HUES48 (cell line): ENCODE data around the gene KCNH5.

Experiments
- H3K27ac ChIP-seq: one replicate; pipeline ENCODE4 v1.7.0; 2013; ENCODE audit warnings: low read depth, low read length, inconsistent platforms
- H3K27me3 ChIP-seq: 2 replicates; pipeline ENCODE4 v1.6.1; 2013; ENCODE audit warnings: mild to moderate bottlenecking, low read length; ENCODE audit not compliant: control insufficient read depth, insufficient read depth
- H3K36me3 ChIP-seq: 2 replicates; pipeline ENCODE4 v1.6.1; 2013; ENCODE audit warnings: low read length; ENCODE audit not compliant: control insufficient read depth, insufficient read depth
- H3K4me1 ChIP-seq: 2 replicates; pipeline ENCODE4 v1.6.1; 2013; ENCODE audit warnings: mild to moderate bottlenecking, low read length; ENCODE audit not compliant: control insufficient read depth, insufficient read depth
- H3K4me3 ChIP-seq: 2 replicates; pipeline ENCODE4 v1.5.1; 2013; ENCODE audit warnings: mild to moderate bottlenecking, low read depth, low read length
- H3K9ac ChIP-seq: 2 replicates; pipeline ENCODE4 v1.6.1; 2013; ENCODE audit warnings: mild to moderate bottlenecking, low read depth, low read length, moderate library complexity
- H3K9me3 ChIP-seq: 2 replicates; pipeline ENCODE4 v1.6.1; 2013; ENCODE audit warnings: low read length; ENCODE audit not compliant: control insufficient read depth, insufficient read depth

The KCNH5 gene

GRCh38 chr14:62682208-62682607 lies 363.1 kb downstream of the KCNH5 start:
- peaks cover 2% of the 10 kb centered on the region; the same call in 1 of the 2 replicates for H3K9me3 ChIP-seq

GRCh38 chr14:62674563-62675237 lies 370.6 kb downstream of the KCNH5 start:
- H3K36me3 ChIP-seq, result no peaks in the 10 kb centered on the region
- no peak overlapping the region for H3K4me3 ChIP-seq
- H3K27ac ChIP-seq, result no peak overlapping the region
- no peaks in the 10 kb centered on the region for H3K4me1 ChIP-seq
- H3K9me3 ChIP-seq, result no peaks in the 10 kb centered on the region
- H3K27me3 ChIP-seq, result no peaks in the 10 kb centered on the region
- no peak overlapping the region for H3K9ac ChIP-seq

More at GRCh38 chr14:62682208-62682607, 363.1 kb downstream of the KCNH5 start:
- Histone ChIP-seq H3K9ac (no peak overlapping the region), H3K27me3 (no peaks in the 10 kb centered on the region), H3K4me3 (no peak overlapping the region), H3K4me1 (peaks cover 5% of the 10 kb centered on the region; the same call in 1 of the 2 replicates), H3K36me3 (no peaks in the 10 kb centered on the region), H3K27ac (no peak overlapping the region)

GRCh38 chr14:62673014-62673755 lies 372.1 kb downstream of the KCNH5 start:
- Histone ChIP-seq H3K27ac (no peak overlapping the region), H3K4me3 (no peak overlapping the region), H3K9me3 (no peaks in the 10 kb centered on the region), H3K9ac (no peak overlapping the region), H3K36me3 (no peaks in the 10 kb centered on the region), H3K27me3 (no peaks in the 10 kb centered on the region), H3K4me1 (no peaks in the 10 kb centered on the region)

DNA sequence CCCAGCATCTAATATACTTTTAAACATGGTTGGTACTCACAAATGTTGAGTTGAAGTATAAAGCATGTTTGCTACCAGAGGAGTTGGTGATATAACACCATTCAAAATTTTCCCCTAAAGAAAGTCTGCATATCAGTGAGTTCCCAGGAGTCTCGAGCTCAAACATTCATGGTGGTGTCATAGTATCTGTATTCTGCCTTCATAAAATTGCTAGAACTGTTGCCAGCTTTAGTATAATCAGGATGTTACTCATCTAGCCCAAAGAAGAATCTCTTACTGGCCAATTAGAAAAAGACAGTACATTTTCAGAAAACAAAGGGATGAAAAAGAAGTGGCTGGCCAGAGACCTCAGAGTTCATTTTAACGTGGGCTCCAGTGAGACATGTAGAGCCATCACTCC lies 374.7 kb downstream of the KCNH5 start:
- Histone ChIP-seq H3K27ac (no peak overlapping the region), H3K36me3 (no peaks in the 10 kb centered on the region), H3K27me3 (no peaks in the 10 kb centered on the region), H3K9me3 (no peaks in the 10 kb centered on the region), H3K4me3 (no peak overlapping the region), H3K4me1 (peaks cover 3% of the 10 kb centered on the region; the same call in 1 of the 2 replicates), H3K9ac (no peak overlapping the region)

DNA sequence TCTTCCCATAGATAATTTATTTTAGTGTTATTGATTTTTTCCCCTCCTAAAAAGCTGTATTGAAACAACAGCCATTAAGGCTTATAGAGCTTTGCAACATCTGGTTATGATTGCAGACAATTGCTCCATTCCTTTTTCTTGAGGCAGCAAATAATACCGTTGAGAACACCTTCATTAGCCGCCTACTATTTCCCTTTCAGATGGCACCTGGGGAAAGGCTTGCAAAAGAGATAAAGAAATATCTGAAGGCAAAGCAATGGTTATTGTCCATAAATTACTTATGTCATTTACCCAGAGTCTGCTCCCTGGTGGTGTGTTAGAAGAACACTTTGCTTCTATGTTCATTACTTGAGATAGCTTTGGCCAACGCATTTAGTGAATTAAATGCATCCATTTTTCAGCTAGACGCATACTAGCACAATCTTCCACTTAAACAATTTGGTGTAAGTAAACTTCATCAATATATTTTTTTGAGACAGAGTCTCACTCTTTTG lies 377.8 kb downstream of the KCNH5 start:
- Histone ChIP-seq H3K27ac (no peak overlapping the region), H3K4me1 (peaks cover 27% of the 10 kb centered on the region), H3K9ac (no peak overlapping the region), H3K4me3 (no peak overlapping the region), H3K9me3 (no peaks in the 10 kb centered on the region), H3K36me3 (no peaks in the 10 kb centered on the region), H3K27me3 (no peaks in the 10 kb centered on the region)

- H3K27ac ChIP-seq, result no peak overlapping the region
- no peaks in the 10 kb centered on the region for H3K36me3 ChIP-seq
- no peaks in the 10 kb centered on the region for H3K27me3 ChIP-seq
- peaks cover 35% of the 10 kb centered on the region for H3K4me1 ChIP-seq
- H3K4me3 ChIP-seq, result no peak overlapping the region
- no peaks in the 10 kb centered on the region for H3K9me3 ChIP-seq
- H3K9ac ChIP-seq, result no peak overlapping the region
These were observed 380.0 kb downstream of the KCNH5 start for GRCh38 chr14:62665286-62665685.

- Histone ChIP-seq H3K4me1 (peaks cover 37% of the 10 kb centered on the region), H3K27me3 (no peaks in the 10 kb centered on the region), H3K36me3 (no peaks in the 10 kb centered on the region)
These were observed 381.8 kb downstream of the KCNH5 start for GRCh38 chr14:62663456-62663821.

DNA sequence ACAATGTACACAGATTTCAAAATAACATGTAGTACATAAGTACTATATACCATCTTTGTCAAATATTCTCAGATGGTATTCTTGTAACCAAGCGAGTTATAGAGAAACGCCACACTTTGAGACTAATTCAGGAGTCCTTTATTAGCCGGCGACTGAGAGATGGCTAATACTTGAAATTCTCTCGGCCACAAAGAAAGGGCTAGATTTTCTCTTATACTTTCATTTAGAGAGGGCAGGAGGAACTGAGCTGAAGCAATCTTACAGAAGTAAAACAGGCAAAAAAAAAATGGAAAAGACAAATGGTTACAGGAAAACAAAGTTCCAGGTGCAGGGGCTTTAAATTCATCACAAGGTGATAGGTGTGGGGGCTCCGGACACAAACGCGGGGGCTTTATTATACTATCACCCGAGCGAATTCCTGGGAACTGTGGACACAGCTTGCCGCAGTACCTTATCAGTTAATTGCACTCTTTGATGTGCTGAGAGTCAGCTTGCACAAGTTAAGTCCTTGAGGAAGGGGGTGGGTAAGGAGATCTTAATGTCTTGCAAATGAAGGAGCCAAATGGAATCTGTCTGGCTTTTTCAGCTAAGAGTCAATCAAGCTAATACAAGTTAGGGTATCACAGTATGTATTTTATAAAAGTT lies 382.3 kb downstream of the KCNH5 start:
- Histone ChIP-seq H3K27ac (peak overlapping the region; percentile 74), H3K4me1 (peaks cover 42% of the 10 kb centered on the region), H3K9ac (no peak overlapping the region), H3K36me3 (no peaks in the 10 kb centered on the region), H3K4me3 (0 out of 2 replicates have a peak overlapping the region, but pooled peaks have one; percentile 25), H3K27me3 (no peaks in the 10 kb centered on the region), H3K9me3 (no peaks in the 10 kb centered on the region)

More at GRCh38 chr14:62663456-62663821, 381.8 kb downstream of the KCNH5 start:
- Histone ChIP-seq H3K9ac (no peak overlapping the region), H3K4me3 (0 out of 2 replicates have a peak overlapping the region, but pooled peaks have one; percentile 25), H3K9me3 (no peaks in the 10 kb centered on the region), H3K27ac (peak overlapping the region; percentile 74)

- Histone ChIP-seq H3K9me3 (no peaks in the 10 kb centered on the region), H3K27ac (no peak overlapping the region), H3K4me3 (no peak overlapping the region), H3K27me3 (no peaks in the 10 kb centered on the region), H3K36me3 (no peaks in the 10 kb centered on the region), H3K9ac (no peak overlapping the region), H3K4me1 (peaks cover 53% of the 10 kb centered on the region)
These were observed 383.4 kb downstream of the KCNH5 start for GRCh38 chr14:62661818-62662217.

DNA sequence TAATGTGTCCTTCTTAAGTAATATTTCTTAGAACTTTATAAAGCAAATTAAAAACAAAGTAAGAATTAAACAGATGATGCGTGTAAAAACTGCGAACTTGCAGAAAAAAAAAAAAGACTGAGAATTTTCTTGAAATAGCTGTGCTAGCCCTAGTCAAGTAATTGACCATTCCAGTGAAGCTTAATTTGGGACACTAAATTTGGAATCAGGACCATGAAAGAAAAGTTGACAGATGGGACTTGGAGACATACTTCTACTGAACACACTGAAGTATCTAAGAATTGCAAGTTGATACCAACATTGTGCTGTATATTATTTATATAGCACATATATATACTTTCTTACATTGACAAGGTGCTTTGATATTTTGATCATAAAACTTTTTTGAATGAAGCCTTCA lies 386.6 kb downstream of the KCNH5 start:
- Histone ChIP-seq H3K9ac (no peak overlapping the region), H3K4me3 (no peak overlapping the region), H3K4me1 (peaks cover 46% of the 10 kb centered on the region), H3K9me3 (no peaks in the 10 kb centered on the region), H3K36me3 (no peaks in the 10 kb centered on the region), H3K27ac (no peak overlapping the region), H3K27me3 (no peaks in the 10 kb centered on the region)

DNA sequence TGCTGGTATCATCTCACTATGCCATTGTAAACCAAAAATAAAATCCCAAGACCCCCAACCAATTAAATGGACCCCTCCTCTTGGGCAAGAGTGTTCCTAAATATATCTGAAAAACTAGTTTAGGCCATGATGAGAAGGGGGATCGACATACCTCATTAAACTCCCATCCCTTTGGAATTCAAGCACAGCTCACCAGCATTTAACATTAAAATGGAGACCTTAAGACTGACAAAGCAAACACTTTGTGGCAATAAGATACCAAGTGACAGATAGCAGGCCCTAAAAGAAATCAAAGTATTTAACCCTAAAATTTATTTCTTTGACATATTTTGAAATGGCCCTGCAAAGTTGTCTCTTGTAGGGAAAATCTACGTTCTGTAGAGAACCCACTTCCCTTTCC lies 387.9 kb downstream of the KCNH5 start:
- Histone ChIP-seq H3K4me3 (no peak overlapping the region), H3K9me3 (no peaks in the 10 kb centered on the region), H3K9ac (no peak overlapping the region), H3K27ac (peak overlapping the region; percentile 58), H3K4me1 (peaks cover 39% of the 10 kb centered on the region), H3K27me3 (no peaks in the 10 kb centered on the region), H3K36me3 (no peaks in the 10 kb centered on the region)
